Suprapubic skin (tissue), 4 donors: ENCODE results near the gene ZNF497.

Source experiments
- EP300 ChIP-seq: sonication (generic); formaldehyde crosslinking; IDR thresholded peaks from one replicate; pipeline ENCODE4 v1.6.1; 2017; ENCODE audit warnings: antibody characterized with exemption
- POLR2AphosphoS5 ChIP-seq, 3 donors: sonication (generic); formaldehyde crosslinking; IDR thresholded peaks; one replicate each; pipeline ENCODE4 v1.6.1; 2017; ENCODE audit warnings: antibody characterized with exemption in 3 of 3
- TF ChIP-seq, protein P1 (sequence below), 2 donors: fragments of 200-600 bp in 1 of 2; fragments of 450-650 bp in 1 of 2; sonication (generic) in 1 of 2; IDR thresholded peaks; one replicate each; pipeline ENCODE4 v1.5.1; 2016 to 2019; ENCODE audit warnings: antibody characterized with exemption in 2 of 2, mild to moderate bottlenecking in 1 of 2, moderate library complexity in 1 of 2

GRCh38 chr19:58355908-58356765 is 6.4 kb downstream of the ZNF497 start:
- TF ChIP-seq EP300: no peak
- TF ChIP-seq, protein P1, sequence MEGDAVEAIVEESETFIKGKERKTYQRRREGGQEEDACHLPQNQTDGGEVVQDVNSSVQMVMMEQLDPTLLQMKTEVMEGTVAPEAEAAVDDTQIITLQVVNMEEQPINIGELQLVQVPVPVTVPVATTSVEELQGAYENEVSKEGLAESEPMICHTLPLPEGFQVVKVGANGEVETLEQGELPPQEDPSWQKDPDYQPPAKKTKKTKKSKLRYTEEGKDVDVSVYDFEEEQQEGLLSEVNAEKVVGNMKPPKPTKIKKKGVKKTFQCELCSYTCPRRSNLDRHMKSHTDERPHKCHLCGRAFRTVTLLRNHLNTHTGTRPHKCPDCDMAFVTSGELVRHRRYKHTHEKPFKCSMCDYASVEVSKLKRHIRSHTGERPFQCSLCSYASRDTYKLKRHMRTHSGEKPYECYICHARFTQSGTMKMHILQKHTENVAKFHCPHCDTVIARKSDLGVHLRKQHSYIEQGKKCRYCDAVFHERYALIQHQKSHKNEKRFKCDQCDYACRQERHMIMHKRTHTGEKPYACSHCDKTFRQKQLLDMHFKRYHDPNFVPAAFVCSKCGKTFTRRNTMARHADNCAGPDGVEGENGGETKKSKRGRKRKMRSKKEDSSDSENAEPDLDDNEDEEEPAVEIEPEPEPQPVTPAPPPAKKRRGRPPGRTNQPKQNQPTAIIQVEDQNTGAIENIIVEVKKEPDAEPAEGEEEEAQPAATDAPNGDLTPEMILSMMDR (IDR thresholded peaks at IDR 0.05): no peak
- no peak for TF ChIP-seq POLR2AphosphoS5 (IDR thresholded peaks at IDR 0.05)
